Liver (tissue), 3 donors: Measurements from ENCODE around the gene LRCH3.

Experiments
- ATF3 ChIP-seq: IDR thresholded peaks from 2 replicates; pipeline ENCODE4 v1.6.1; 2016; ENCODE audit warnings: antibody characterized with exemption
- CTCF ChIP-seq: fragments of 150-350 bp; IDR thresholded peaks from 2 replicates; pipeline ENCODE4 v1.5.1; 2017; ENCODE audit warnings: improper control_type of control experiment, low read depth, low read length; ENCODE audit not compliant: missing input control
- EGR1 ChIP-seq, 2 donors: IDR thresholded peaks; 2 replicates each; pipeline ENCODE4 v1.6.1; 2016 to 2018; ENCODE audit warnings: antibody characterized with exemption in 2 of 2, low read depth in 2 of 2
- FOXA1 ChIP-seq: IDR thresholded peaks from 2 replicates; pipeline ENCODE4 v1.6.1; 2016; ENCODE audit warnings: antibody characterized with exemption
- GABPA ChIP-seq, 2 donors: IDR thresholded peaks in 1 of 2; conservative IDR thresholded peaks in 1 of 2; 2 replicates each; pipeline ENCODE4 v1.6.1; 2016; ENCODE audit warnings: antibody characterized with exemption in 2 of 2, mild to moderate bottlenecking in 1 of 2, moderate library complexity in 1 of 2
- JUND ChIP-seq, 2 donors: IDR thresholded peaks; 2 replicates each; pipeline ENCODE4 v1.6.1; 2016; ENCODE audit warnings: antibody characterized with exemption in 2 of 2
- MAX ChIP-seq: IDR thresholded peaks from 2 replicates; pipeline ENCODE4 v1.6.1; 2016; ENCODE audit warnings: antibody characterized with exemption
- RAD21 ChIP-seq, 2 donors: IDR thresholded peaks; 2 replicates each; pipeline ENCODE4 v1.6.1; 2016; ENCODE audit warnings: antibody characterized with exemption in 2 of 2, mild to moderate bottlenecking in 2 of 2
- RXRA ChIP-seq, 2 donors: IDR thresholded peaks; 2 replicates each; pipeline ENCODE4 v1.6.1; 2017 to 2018; ENCODE audit warnings: antibody characterized with exemption in 2 of 2, mild to moderate bottlenecking in 1 of 2
- TAF1 ChIP-seq: conservative IDR thresholded peaks from 2 replicates; pipeline ENCODE4 v1.6.1; 2016; ENCODE audit warnings: antibody characterized with exemption, mild to moderate bottlenecking
- TF ChIP-seq, protein P1 (sequence below): IDR thresholded peaks from 2 replicates; pipeline ENCODE4 v1.6.1; 2016; ENCODE audit warnings: antibody characterized with exemption, mild to moderate bottlenecking
- donor health status: healthy.
- donor health status: healthy.

DNA sequence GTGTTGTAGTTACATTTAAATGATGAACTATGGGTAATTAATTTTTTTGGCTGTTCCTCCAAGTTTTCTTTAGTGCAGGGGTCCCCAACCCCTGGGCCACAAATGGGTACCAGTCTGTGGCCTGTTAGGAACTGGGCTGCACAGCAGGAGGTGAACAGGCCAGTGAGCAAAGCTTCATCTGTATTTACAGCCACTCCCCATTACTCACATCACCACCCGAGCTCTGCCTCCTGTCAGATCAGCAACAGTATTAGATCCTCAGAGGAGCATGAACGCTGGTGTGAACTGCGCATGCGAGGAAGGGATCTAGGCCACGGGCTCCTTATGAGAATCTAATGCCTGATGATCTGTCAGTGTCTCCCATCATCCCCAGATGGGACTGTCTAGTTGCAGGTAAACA, 83.0 kb downstream of the LRCH3 start:
- TF ChIP-seq RAD21 (IDR thresholded peaks at IDR 0.05) (no peak), CTCF (no peak), JUND (IDR thresholded peaks at IDR 0.05) (no peak), RXRA (IDR thresholded peaks at IDR 0.05) (no peak), TAF1 (no peak), FOXA1 (no peak), MAX (no peak), ATF3 (no peak), GABPA (IDR thresholded peaks at IDR 0.05 in 1 of 2, conservative IDR thresholded peaks at IDR 0.05 in 1 of 2) (no peak), EGR1 (IDR thresholded peaks at IDR 0.05; ENCODE audit: low read depth in 2 of 2) (no peak)
- TF ChIP-seq, protein P1, sequence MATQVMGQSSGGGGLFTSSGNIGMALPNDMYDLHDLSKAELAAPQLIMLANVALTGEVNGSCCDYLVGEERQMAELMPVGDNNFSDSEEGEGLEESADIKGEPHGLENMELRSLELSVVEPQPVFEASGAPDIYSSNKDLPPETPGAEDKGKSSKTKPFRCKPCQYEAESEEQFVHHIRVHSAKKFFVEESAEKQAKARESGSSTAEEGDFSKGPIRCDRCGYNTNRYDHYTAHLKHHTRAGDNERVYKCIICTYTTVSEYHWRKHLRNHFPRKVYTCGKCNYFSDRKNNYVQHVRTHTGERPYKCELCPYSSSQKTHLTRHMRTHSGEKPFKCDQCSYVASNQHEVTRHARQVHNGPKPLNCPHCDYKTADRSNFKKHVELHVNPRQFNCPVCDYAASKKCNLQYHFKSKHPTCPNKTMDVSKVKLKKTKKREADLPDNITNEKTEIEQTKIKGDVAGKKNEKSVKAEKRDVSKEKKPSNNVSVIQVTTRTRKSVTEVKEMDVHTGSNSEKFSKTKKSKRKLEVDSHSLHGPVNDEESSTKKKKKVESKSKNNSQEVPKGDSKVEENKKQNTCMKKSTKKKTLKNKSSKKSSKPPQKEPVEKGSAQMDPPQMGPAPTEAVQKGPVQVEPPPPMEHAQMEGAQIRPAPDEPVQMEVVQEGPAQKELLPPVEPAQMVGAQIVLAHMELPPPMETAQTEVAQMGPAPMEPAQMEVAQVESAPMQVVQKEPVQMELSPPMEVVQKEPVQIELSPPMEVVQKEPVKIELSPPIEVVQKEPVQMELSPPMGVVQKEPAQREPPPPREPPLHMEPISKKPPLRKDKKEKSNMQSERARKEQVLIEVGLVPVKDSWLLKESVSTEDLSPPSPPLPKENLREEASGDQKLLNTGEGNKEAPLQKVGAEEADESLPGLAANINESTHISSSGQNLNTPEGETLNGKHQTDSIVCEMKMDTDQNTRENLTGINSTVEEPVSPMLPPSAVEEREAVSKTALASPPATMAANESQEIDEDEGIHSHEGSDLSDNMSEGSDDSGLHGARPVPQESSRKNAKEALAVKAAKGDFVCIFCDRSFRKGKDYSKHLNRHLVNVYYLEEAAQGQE, result no peak
